ENCODE measurements around the gene PODN.

GRCh38 chr1:53080769-53081168 lies 18.8 kb downstream of the PODN start:
- TF ChIP-seq POLR2A (IDR thresholded peaks at IDR 0.05) (no peak), CTCF (IDR thresholded peaks at IDR 0.05) (no peak), POLR2AphosphoS5 (IDR thresholded peaks at IDR 0.05) (no peak)
